Testis (tissue), 2 donors: ENCODE measurements around the gene RSF1.

Experiments used
- CTCF ChIP-seq, 3 experiments: fragments of 450-650 bp in 2 of 3; fragments of 200-600 bp in 1 of 3; sonication (generic) in 1 of 3; IDR thresholded peaks; one replicate each; pipeline ENCODE4 v1.5.1; 2016 to 2019; ENCODE audit warnings: antibody characterized with exemption in 3 of 3, mild to moderate bottlenecking in 2 of 3, moderate library complexity in 1 of 3
- POLR2A ChIP-seq: fragments of 450-650 bp; IDR thresholded peaks from one replicate; pipeline ENCODE4 v1.6.1; 2017; ENCODE audit warnings: antibody characterized with exemption, mild to moderate bottlenecking, moderate library complexity

DNA sequence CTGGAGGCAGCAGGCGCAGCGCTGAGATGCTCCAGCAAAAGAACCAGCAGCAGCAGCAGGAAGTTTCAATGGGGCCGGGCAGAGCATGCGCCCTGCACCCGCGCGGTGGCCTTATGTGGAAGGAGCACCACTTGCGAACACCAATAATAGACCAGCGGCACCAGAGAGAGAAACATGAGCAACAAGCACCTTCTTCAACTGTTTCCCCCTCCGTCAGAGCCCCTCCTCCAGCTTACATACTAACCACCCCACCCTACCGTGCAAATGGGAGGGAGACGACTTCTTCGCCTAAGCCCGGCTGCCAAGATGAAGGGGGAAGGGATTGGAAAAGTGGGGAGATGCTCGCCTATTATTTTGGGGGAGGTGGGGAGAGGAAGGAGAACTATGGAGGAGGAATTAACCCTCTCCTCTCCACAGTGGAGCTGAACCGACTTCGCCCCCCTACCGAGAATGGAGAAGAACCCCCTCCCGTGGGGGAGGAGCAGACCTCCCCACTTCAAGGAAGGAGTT lies 1.1 kb downstream of the RSF1 start:
- TF ChIP-seq POLR2A (peak; percentile 46), CTCF (IDR thresholded peaks at IDR 0.05) (peak in 1 of 3 experiments; percentile 21)
